GM12875 (cell line): ENCODE data around the gene TC2N.

Source experiments
- H3K4me3 ChIP-seq: one replicate; pipeline ENCODE4 v1.5.1; 2011; ENCODE audit warnings: low read depth, low read length, control low read depth
- CTCF ChIP-seq: IDR thresholded peaks from 2 replicates; pipeline ENCODE4 v1.5.1; 2011; ENCODE audit warnings: low read depth, mild to moderate bottlenecking, control low read depth, inconsistent platforms, low read length, moderate library complexity, borderline replicate concordance; ENCODE audit not compliant: insufficient read depth

TC2N gene

GRCh38 chr14:91869556-91869955 is 2.2 kb upstream of the TC2N start:
- H3K4me3 ChIP-seq, result no peak overlapping the region
- TF ChIP-seq CTCF, result no peak

GRCh38 chr14:91866511-91867295 is 633 bp downstream of the TC2N start:
- no peak overlapping the region for H3K4me3 ChIP-seq
- no peak for TF ChIP-seq CTCF

- no peak for TF ChIP-seq CTCF
- no peak overlapping the region for H3K4me3 ChIP-seq
These were observed 1.3 kb downstream of the TC2N start for GRCh38 chr14:91866061-91866460.

- TF ChIP-seq CTCF, result no peak
- no peak overlapping the region for H3K4me3 ChIP-seq
These were observed 4.9 kb downstream of the TC2N start for GRCh38 chr14:91862417-91862816.

- no peak overlapping the region for H3K4me3 ChIP-seq
- no peak for TF ChIP-seq CTCF
These were observed 6.2 kb downstream of the TC2N start for GRCh38 chr14:91861091-91861490.

GRCh38 chr14:91860238-91860637 is 7.1 kb downstream of the TC2N start:
- no peak for TF ChIP-seq CTCF
- no peak overlapping the region for H3K4me3 ChIP-seq

GRCh38 chr14:91858536-91859275 is 8.6 kb downstream of the TC2N start:
- no peak overlapping the region for H3K4me3 ChIP-seq

More at GRCh38 chr14:91858536-91859275, 8.6 kb downstream of the TC2N start:
- no peak for TF ChIP-seq CTCF
